Peyer's patch (tissue), 4 donors: ENCODE measurements around the gene HOTAIR. TPM values are rescaled to one million over a fixed set of nuclear protein-coding genes. Genes with fewer than 3 reads are reported as not detected.
A peak's percentile ranks its signal among the peaks of the same experiment; 100 is the strongest.

Source experiments
- DNase-seq, 3 donors: peaks; one replicate each; pipeline ENCODE4 v3.0.0-alpha.2; 2017 to 2019
- H3K27ac ChIP-seq, 4 donors: fragments of 200-600 bp; sonication (generic); one replicate each; pipeline ENCODE4 v1.5.1; 2016 to 2019
- H3K27me3 ChIP-seq, 2 donors: fragments of 200-600 bp; sonication (generic); one replicate each; pipeline ENCODE4 v1.5.1; 2019
- H3K36me3 ChIP-seq, 3 donors: fragments of 200-600 bp; sonication (generic); one replicate each; pipeline ENCODE4 v1.5.1; 2016 to 2019
- H3K4me1 ChIP-seq, 4 donors: fragments of 200-600 bp; sonication (generic); one replicate each; pipeline ENCODE4 v1.5.1; 2016 to 2019
- H3K4me3 ChIP-seq, 4 donors: fragments of 200-600 bp; sonication (generic); 1 replicate in 3 of 4; 2 replicates in 1 of 4; pipeline ENCODE4 v1.5.1; 2016 to 2019; ENCODE audit warnings: mild to moderate bottlenecking in 1 of 4
- H3K9me3 ChIP-seq, 4 donors: fragments of 200-600 bp; sonication (generic); one replicate each; pipeline ENCODE4 v1.5.1; 2016 to 2019; ENCODE audit warnings: mild to moderate bottlenecking in 1 of 4
- CTCF ChIP-seq, 6 experiments: fragments of 450-650 bp in 4 of 6; fragments of 200-600 bp in 2 of 6; sonication (generic) in 1 of 6; IDR thresholded peaks; one replicate each; pipeline ENCODE4 v1.5.1; 2017 to 2019; ENCODE audit warnings: antibody characterized with exemption in 6 of 6, mild to moderate bottlenecking in 3 of 6, moderate library complexity in 1 of 6
- POLR2A ChIP-seq, 2 donors: fragments of 450-650 bp; IDR thresholded peaks; one replicate each; pipeline ENCODE4 v1.5.1; 2017; ENCODE audit warnings: antibody characterized with exemption in 2 of 2, mild to moderate bottlenecking in 2 of 2, moderate library complexity in 2 of 2
- total RNA-seq, 4 donors: library from RNA; depleted of rRNA; stranded (reverse); fragments of >200 nt; gene quantifications; one replicate each; pipeline ENCODE4 v1.1.0, GENCODE V29; 2016

HOTAIR gene
- total RNA-seq, 4 donors from 2014 or later = 1.4 TPM; not detected in 3

DNA sequence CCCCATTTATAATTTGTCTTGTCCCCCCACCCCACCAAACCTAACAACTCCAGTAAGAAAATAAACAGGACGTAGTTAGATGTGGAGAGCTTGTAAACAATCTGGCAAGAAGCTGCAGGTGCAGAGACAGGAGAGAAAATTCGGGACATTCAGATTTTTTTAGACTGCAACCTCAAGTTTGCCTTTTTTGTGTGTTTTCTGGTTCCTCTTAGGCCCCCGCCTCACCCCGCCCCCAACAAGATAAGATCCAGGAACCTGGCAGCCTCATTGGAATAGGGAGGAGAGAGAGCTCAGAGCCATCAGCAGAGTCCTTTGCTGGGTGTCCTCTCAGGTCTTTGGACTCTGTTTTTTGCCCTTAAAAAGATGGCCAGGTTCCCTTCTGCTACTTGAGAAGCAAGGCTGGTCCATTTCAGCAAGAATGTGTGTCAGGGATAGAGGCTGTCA lies 13.1 kb upstream of the HOTAIR start:
- peaks cover 0 to 59% of the 10 kb centered on the region in 2 donors for H3K27me3 ChIP-seq
- peaks cover 0 to 11% (median 0%) of the 10 kb centered on the region in 4 donors for H3K9me3 ChIP-seq
- no peak overlapping the region for H3K27ac ChIP-seq
- TF ChIP-seq POLR2A (IDR thresholded peaks at IDR 0.05) (no peak), CTCF (IDR thresholded peaks at IDR 0.05) (no peak)
- no peak for DNase-seq
- no peaks in the 10 kb centered on the region for H3K36me3 ChIP-seq
- H3K4me3 ChIP-seq = no peak overlapping the region
- H3K4me1 ChIP-seq = peaks cover 0 to 37% (median 10%) of the 10 kb centered on the region in 4 donors

- Histone ChIP-seq H3K4me3 (peak overlapping the region in 1 of 4 donors; percentile 46), H3K9me3 (peaks cover 0 to 11% (median 0%) of the 10 kb centered on the region in 4 donors), H3K27me3 (peaks cover 0 to 64% of the 10 kb centered on the region in 2 donors), H3K27ac (no peak overlapping the region), H3K4me1 (peaks cover 0 to 37% (median 10%) of the 10 kb centered on the region in 4 donors), H3K36me3 (no peaks in the 10 kb centered on the region)
- no peak for TF ChIP-seq CTCF (IDR thresholded peaks at IDR 0.05)
- TF ChIP-seq POLR2A (IDR thresholded peaks at IDR 0.05) = no peak
- DNase-seq = no peak
Observed at GRCh38 chr12:53986686-53987483, 12.1 kb upstream of the HOTAIR start.

DNA sequence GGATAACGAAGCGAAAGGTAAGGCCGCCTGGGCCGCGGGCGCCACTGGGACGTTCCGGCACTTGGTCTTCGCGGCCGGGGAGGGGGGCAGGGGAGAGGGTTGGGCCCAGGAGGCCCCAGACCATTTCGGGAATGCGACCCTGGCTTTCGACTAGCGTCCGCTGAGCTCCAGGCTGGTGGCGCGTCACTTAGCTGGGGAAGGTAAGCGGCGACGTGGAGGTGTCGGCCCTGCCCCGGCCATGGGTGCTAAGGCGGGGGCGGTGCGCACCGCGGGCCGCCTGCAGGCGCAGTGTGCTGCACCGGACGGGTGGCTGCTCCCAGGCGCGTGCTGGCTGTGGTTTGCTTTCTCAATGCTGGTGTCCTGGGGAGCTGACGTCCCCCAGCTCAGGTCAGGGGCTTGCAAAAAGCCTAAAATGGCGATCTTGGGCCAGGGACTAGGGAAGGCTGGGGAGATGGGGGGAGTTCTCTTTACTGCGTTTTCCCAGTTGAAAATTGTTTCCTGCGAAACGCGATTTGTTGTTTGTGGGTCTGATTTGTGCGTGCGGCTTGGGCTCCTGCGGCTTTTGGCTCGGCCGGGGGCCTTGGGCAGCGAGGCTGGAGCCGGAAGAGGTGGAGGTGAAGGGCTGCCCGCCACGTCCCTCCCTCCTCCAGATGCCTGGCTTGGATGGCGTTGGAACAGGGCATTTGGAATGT lies 11.4 kb upstream of the HOTAIR start:
- Histone ChIP-seq H3K36me3 (no peaks in the 10 kb centered on the region), H3K4me3 (peak overlapping the region; percentile 14 to 46 (median 34))

GRCh38 chr12:53985692-53985993 lies 10.9 kb upstream of the HOTAIR start:
- TF ChIP-seq CTCF (IDR thresholded peaks at IDR 0.05) = no peak
- TF ChIP-seq POLR2A (IDR thresholded peaks at IDR 0.05) = no peak
- Histone ChIP-seq H3K36me3 (no peaks in the 10 kb centered on the region), H3K4me1 (peaks cover 0 to 34% (median 10%) of the 10 kb centered on the region in 4 donors), H3K27me3 (peaks cover 0 to 63% of the 10 kb centered on the region in 2 donors), H3K27ac (peak overlapping the region in 3 of 4 donors; percentile 0 to 51 (median 42)), H3K4me3 (peak overlapping the region; percentile 14 to 46 (median 34)), H3K9me3 (peaks cover 0 to 11% (median 0%) of the 10 kb centered on the region in 4 donors)
- DNase-seq = no peak

More for the DNA sequence above, 11.4 kb upstream of the HOTAIR start:
- Histone ChIP-seq H3K27me3 (peaks cover 0 to 64% of the 10 kb centered on the region in 2 donors), H3K4me1 (peaks cover 0 to 37% (median 10%) of the 10 kb centered on the region in 4 donors), H3K9me3 (peaks cover 0 to 11% (median 0%) of the 10 kb centered on the region in 4 donors), H3K27ac (peak overlapping the region in 3 of 4 donors; percentile 0 to 44 (median 42))
- no peak for DNase-seq
- TF ChIP-seq CTCF (IDR thresholded peaks at IDR 0.05) (no peak), POLR2A (IDR thresholded peaks at IDR 0.05) (no peak)

DNA sequence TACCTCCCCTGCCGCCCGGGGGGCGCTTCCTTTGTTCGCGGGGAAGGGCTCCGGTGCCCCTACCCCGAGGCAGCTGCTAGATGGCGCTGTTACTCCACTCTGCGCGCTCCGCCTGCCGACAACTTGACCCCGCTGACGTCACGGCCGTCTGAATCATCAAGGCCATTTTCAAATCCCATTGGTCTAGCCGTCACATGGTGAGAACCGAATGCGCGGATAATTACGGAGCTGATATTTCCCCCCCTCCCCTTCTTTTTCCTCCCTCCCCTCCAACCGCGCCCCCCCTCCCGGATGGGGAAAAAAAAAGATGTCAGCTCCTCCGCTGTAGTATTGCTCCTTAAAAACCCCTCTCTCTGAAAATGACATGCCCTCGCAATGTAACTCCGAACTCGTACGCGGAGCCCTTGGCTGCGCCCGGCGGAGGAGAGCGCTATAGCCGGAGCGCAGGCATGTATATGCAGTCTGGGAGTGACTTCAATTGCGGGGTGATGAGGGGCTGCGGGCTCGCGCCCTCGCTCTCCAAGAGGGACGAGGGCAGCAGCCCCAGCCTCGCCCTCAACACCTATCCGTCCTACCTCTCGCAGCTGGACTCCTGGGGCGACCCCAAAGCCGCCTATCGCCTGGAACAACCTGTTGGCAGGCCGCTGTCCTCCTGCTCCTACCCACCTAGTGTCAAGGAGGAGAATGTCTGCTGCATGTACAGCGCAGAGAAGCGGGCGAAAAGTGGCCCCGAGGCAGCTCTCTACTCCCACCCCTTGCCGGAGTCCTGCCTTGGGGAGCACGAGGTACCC lies 10.3 kb upstream of the HOTAIR start, which contains the start of gene HOXC10:
Gene HOXC10 (plus strand): TSS at position 246 of the 791 bp plus-strand sequence. CDS start 114 bp downstream, at position 360.
- Histone ChIP-seq H3K27me3 (peaks cover 0 to 60% of the 10 kb centered on the region in 2 donors), H3K9me3 (peaks cover 0 to 11% (median 0%) of the 10 kb centered on the region in 4 donors), H3K4me3 (peak within 1 kb of the TSS; percentile 14 to 46 (median 34)), H3K4me1 (peaks cover 0 to 28% (median 10%) of the 10 kb centered on the region in 4 donors), H3K27ac (peak within 1 kb of the TSS; percentile 0 to 51 (median 22)), H3K36me3 (no peaks in the 10 kb centered on the region)
- TF ChIP-seq CTCF (IDR thresholded peaks at IDR 0.05) (peak in 5 of 6 experiments; percentile 47 to 77 (median 60)), POLR2A (IDR thresholded peaks at IDR 0.05) (no peak)
- peak; percentile 72 to 93 (median 89) for DNase-seq
